DND-41 (cell line): ENCODE results near the gene GAS2L2.
A peak's percentile ranks its signal among the peaks of the same experiment; 100 is the strongest.

ENCODE experiments used
- ATAC-seq: fragments of 200-7000 bp; cut with Tn5 transposase; 3 replicates; pipeline ENCODE4 v1.9.1; 2021; ENCODE audit warnings: low read depth; ENCODE audit not compliant: insufficient read depth
- DNase-seq: peaks from one replicate; pipeline ENCODE4 v3.0.0-alpha.2; 2020
- H2AFZ ChIP-seq: 2 replicates; pipeline ENCODE4 v1.6.0; 2012; ENCODE audit warnings: low read depth, low read length
- H3K27ac ChIP-seq: 2 replicates; pipeline ENCODE4 v1.5.1; 2012; ENCODE audit warnings: low read length, inconsistent platforms
- H3K27me3 ChIP-seq: fragments of 200-600 bp; sonication (generic); 2 replicates; pipeline ENCODE4 v1.6.0; 2012; ENCODE audit warnings: low read length, mild to moderate bottlenecking, inconsistent platforms; ENCODE audit not compliant: insufficient read depth, poor library complexity
- H3K36me3 ChIP-seq: 2 replicates; pipeline ENCODE4 v1.5.1; 2012; ENCODE audit warnings: low read length, inconsistent platforms; ENCODE audit not compliant: insufficient read depth
- H3K4me1 ChIP-seq: 2 replicates; pipeline ENCODE4 v1.5.1; 2012; ENCODE audit warnings: mild to moderate bottlenecking, low read length; ENCODE audit not compliant: insufficient read depth
- H3K4me2 ChIP-seq: 2 replicates; pipeline ENCODE4 v1.6.0; 2012; ENCODE audit warnings: mild to moderate bottlenecking, moderate library complexity, low read length, inconsistent platforms; ENCODE audit not compliant: insufficient read depth
- H3K4me3 ChIP-seq, 2 experiments: fragments of 200-600 bp in 1 of 2; shearing (Covaris generic) in 1 of 2; 2 replicates each; pipeline ENCODE4 v1.5.1; 2012 to 2016; ENCODE audit warnings: inconsistent platforms in 2 of 2, low read length in 2 of 2, mild to moderate bottlenecking in 2 of 2, low read depth in 1 of 2, moderate library complexity in 1 of 2
- H3K79me2 ChIP-seq: 2 replicates; pipeline ENCODE4 v1.6.0; 2012; ENCODE audit warnings: low read length, inconsistent platforms; ENCODE audit not compliant: insufficient read depth
- H3K9ac ChIP-seq: 2 replicates; pipeline ENCODE4 v1.6.0; 2012; ENCODE audit warnings: low read depth, mild to moderate bottlenecking, inconsistent platforms, low read length, moderate library complexity
- H3K9me3 ChIP-seq: 2 replicates; pipeline ENCODE4 v1.5.1; 2012; ENCODE audit warnings: low read length, moderate library complexity, mild to moderate bottlenecking, inconsistent platforms; ENCODE audit not compliant: insufficient read depth, severe bottlenecking
- H4K20me1 ChIP-seq: 2 replicates; pipeline ENCODE4 v1.6.0; 2012; ENCODE audit warnings: low read length; ENCODE audit not compliant: insufficient read depth
- CTCF ChIP-seq: IDR thresholded peaks from 2 replicates; pipeline ENCODE4 v1.5.1; 2012; ENCODE audit warnings: borderline replicate concordance, low read length, moderate library complexity, mild to moderate bottlenecking; ENCODE audit not compliant: poor library complexity, severe bottlenecking; ENCODE audit errors: extremely low read depth
- EZH2 ChIP-seq: IDR thresholded peaks from 3 replicates; pipeline ENCODE4 v1.6.1; 2012; ENCODE audit warnings: borderline replicate concordance, low read depth, mild to moderate bottlenecking, moderate library complexity, low read length, inconsistent platforms; ENCODE audit not compliant: severe bottlenecking

The GAS2L2 gene

GRCh38 chr17:35752945-35753764 is at the start of gene GAS2L2:
TSS of gene GAS2L2 (minus strand) at chr17:35753239. CDS start at chr17:35752850, 389 bp downstream.
- Histone ChIP-seq H3K9ac (no peak within 1 kb of the TSS), H2AFZ (no peak within 1 kb of the TSS), H3K4me3 (no peak within 1 kb of the TSS), H3K4me2 (no peak within 1 kb of the TSS), H3K4me1 (peaks cover 11% of the 10 kb centered on the region), H3K27me3 (peaks cover 26% of the 10 kb centered on the region), H3K27ac (no peak within 1 kb of the TSS), H4K20me1 (no peaks in the 10 kb centered on the region; the same call in 1 of the 2 replicates), H3K9me3 (peaks cover 2% of the 10 kb centered on the region), H3K79me2 (no peaks in the 10 kb centered on the region), H3K36me3 (no peaks in the 10 kb centered on the region)
- no peak for DNase-seq
- no peak for ATAC-seq
- TF ChIP-seq CTCF, result no peak

- ATAC-seq (peak; percentile 73), DNase-seq (peak; percentile 67)
- Histone ChIP-seq H3K27me3 (peaks cover 10% of the 10 kb centered on the region), H3K4me3 (no peak overlapping the region), H3K79me2 (no peaks in the 10 kb centered on the region), H3K4me2 (no peak overlapping the region), H3K9ac (no peak overlapping the region), H3K36me3 (no peaks in the 10 kb centered on the region), H2AFZ (no peak overlapping the region), H3K4me1 (peaks cover 8% of the 10 kb centered on the region), H4K20me1 (no peaks in the 10 kb centered on the region), H3K9me3 (no peaks in the 10 kb centered on the region), H3K27ac (no peak overlapping the region)
- TF ChIP-seq CTCF, result no peak
- no peak for TF ChIP-seq EZH2
Measured at GRCh38 chr17:35801583-35802224, 48.7 kb upstream of the GAS2L2 start.

GRCh38 chr17:35799942-35800341 is 46.9 kb upstream of the GAS2L2 start:
- TF ChIP-seq CTCF, result no peak
- no peak for TF ChIP-seq EZH2
- Histone ChIP-seq H3K79me2 (no peaks in the 10 kb centered on the region), H3K27me3 (peaks cover 28% of the 10 kb centered on the region), H3K9me3 (no peaks in the 10 kb centered on the region), H2AFZ (no peak overlapping the region), H3K4me2 (no peak overlapping the region), H3K36me3 (no peaks in the 10 kb centered on the region), H4K20me1 (no peaks in the 10 kb centered on the region), H3K4me1 (peaks cover 11% of the 10 kb centered on the region), H3K9ac (no peak overlapping the region), H3K27ac (no peak overlapping the region), H3K4me3 (no peak overlapping the region)
- no peak for DNase-seq
- ATAC-seq, result no peak
